ENCODE results near the gene KCNK13. TPM values are rescaled to one million over a fixed set of nuclear protein-coding genes. Genes with fewer than 3 reads are reported as not detected.

KCNK13 gene
- total and polyA plus RNA-seq, 2 of the 4 experiments (the other 2 are of a cell fraction): not detected

GRCh38 chr14:90118027-90118426, 56.2 kb downstream of the KCNK13 start:
- Histone ChIP-seq H3K56ac (ENCODE audit: extremely low read depth, insufficient read depth, low read length) (no peak overlapping the region), H4K5ac (ENCODE audit: low read depth, low read length) (no peak overlapping the region), H3K4ac (ENCODE audit: low read depth, low read length) (no peak overlapping the region), H4K91ac (ENCODE audit: insufficient read depth, low read depth, low read length) (no peak overlapping the region), H2AFZ (replicated peaks; ENCODE audit: low read length, poor library complexity) (no peak overlapping the region), H3K4me3 (ENCODE audit: insufficient read depth, low read depth, low read length) (no peak overlapping the region), H3K27me3 (ENCODE audit: control insufficient read depth, insufficient read depth, low read length) (peaks cover 30% of the 10 kb centered on the region), H3K23ac (ENCODE audit: low read depth, low read length) (no peak overlapping the region), H2BK20ac (ENCODE audit: low read depth, low read length) (no peak overlapping the region), H2AK5ac (ENCODE audit: low read depth, low read length) (no peak overlapping the region), H3K14ac (replicated peaks; ENCODE audit: low read depth, low read length) (no peak overlapping the region), H3K9ac (ENCODE audit: low read depth, low read length) (no peak overlapping the region), H2AK9ac (replicated peaks; ENCODE audit: low read depth, low read length, poor library complexity) (no peak overlapping the region), H2BK120ac (ENCODE audit: low read depth, low read length) (no peak overlapping the region), H3K27ac (ENCODE audit: insufficient read depth, low read length) (no peak overlapping the region), H3K36me3 (ENCODE audit: control insufficient read depth, insufficient read depth, low read length) (no peaks in the 10 kb centered on the region), H4K8ac (ENCODE audit: low read depth in 2 of 2, low read length in 2 of 2) (no peak overlapping the region), H3K9me1 (ENCODE audit: insufficient read depth, low read length) (no peaks in the 10 kb centered on the region), H3K4me2 (ENCODE audit: low read depth, low read length) (no peak overlapping the region), H3K79me1 (ENCODE audit: low read depth in 1 of 2, low read length in 2 of 2) (no peaks in the 10 kb centered on the region), H4K20me1 (ENCODE audit: insufficient read depth, low read length) (no peaks in the 10 kb centered on the region), H2BK15ac (ENCODE audit: low read depth, low read length) (no peak overlapping the region), H3K18ac (ENCODE audit: low read depth, low read length) (no peak overlapping the region), H2BK5ac (ENCODE audit: low read depth, low read length, poor library complexity, severe bottlenecking) (no peak overlapping the region), H3K4me1 (ENCODE audit: control insufficient read depth, insufficient read depth, low read length) (no peaks in the 10 kb centered on the region), H3K9me3 (ENCODE audit: control insufficient read depth, insufficient read depth, low read length) (no peaks in the 10 kb centered on the region)
- ChIA-PET POLR2A (ENCODE audit: unreplicated experiment) (no interaction called here), CTCF (no interaction called here)
- BruUV-seq (replicated peaks): no TSS peak
- DNase-seq (no peak), ATAC-seq (ENCODE audit: low read depth) (no peak)
- intact Hi-C loops (cut with micrococcal nuclease): no loop called here
- in situ Hi-C loops (cut with MboI; ENCODE audit: low sequenced_read_pairs): no loop called here
- WGBS, 2 experiments (ENCODE audit: extremely low coverage in 2 of 2, insufficient read length in 1 of 2): no CpG with 5 or more reads among the region's 3 CpGs
- dilution Hi-C loops (cut with HindIII; ENCODE audit: low sequenced_read_pairs, unreplicated experiment): no loop called here
- TF ChIP-seq NFE2L2 (IDR thresholded peaks at IDR 0.05; ENCODE audit: low read depth, low read length) (no peak), FOS (IDR thresholded peaks at IDR 0.05; ENCODE audit: low read depth, low read length) (no peak), SMC3 (IDR thresholded peaks at IDR 0.05; ENCODE audit: low read depth, low read length) (no peak), USF2 (IDR thresholded peaks at IDR 0.05; ENCODE audit: low read depth, low read length) (no peak), MAZ (IDR thresholded peaks at IDR 0.05; ENCODE audit: borderline replicate concordance, low read depth, low read length) (no peak), MXI1 (IDR thresholded peaks at IDR 0.05; ENCODE audit: borderline replicate concordance, low read depth, low read length) (no peak), CTCF (conservative IDR thresholded peaks at IDR 0.05; ENCODE audit: low read depth, low read length) (no peak), RCOR1 (IDR thresholded peaks at IDR 0.05; ENCODE audit: insufficient replicate concordance, low read length) (no peak), CHD1 (IDR thresholded peaks at IDR 0.05; ENCODE audit: low read depth, low read length) (no peak), CEBPB (IDR thresholded peaks at IDR 0.05; ENCODE audit: low read depth, low read length) (no peak), BHLHE40 (IDR thresholded peaks at IDR 0.05; ENCODE audit: low read depth, low read length) (no peak), RFX5 (IDR thresholded peaks at IDR 0.05; ENCODE audit: low read depth, low read length) (no peak), ELK1 (IDR thresholded peaks at IDR 0.05; ENCODE audit: borderline replicate concordance, low read depth, low read length) (no peak), RAD21 (IDR thresholded peaks at IDR 0.05; ENCODE audit: low read length) (no peak), MAFK (IDR thresholded peaks at IDR 0.05; ENCODE audit: low read depth, low read length) (no peak), POLR2A (IDR thresholded peaks at IDR 0.05; ENCODE audit: low read depth, low read length) (no peak)
